Esophagus squamous epithelium (tissue), 5 donors: Measurements from ENCODE around the gene BRI3BP. TPM values are rescaled to one million over a fixed set of nuclear protein-coding genes. Genes with fewer than 3 reads are reported as not detected.

Source experiments
- DNase-seq: peaks from one replicate; lab custom pipeline; 2025; lab: John Stamatoyannopoulos, UW
- H3K27ac ChIP-seq, 4 donors: fragments of 200-600 bp; sonication (generic); one replicate each; pipeline ENCODE4 v1.5.1; 2016 to 2019; ENCODE audit warnings: mild to moderate bottlenecking in 1 of 4
- H3K27me3 ChIP-seq, 4 donors: fragments of 200-600 bp; sonication (generic); 1 replicate in 3 of 4; 2 replicates in 1 of 4; pipeline versions ENCODE4 v1.5.1 to v1.6.0; 2017 to 2021; ENCODE audit warnings: antibody characterized with exemption in 1 of 4
- H3K36me3 ChIP-seq, 3 donors: fragments of 200-600 bp; sonication (generic); one replicate each; pipeline ENCODE4 v1.5.1; 2016 to 2019
- H3K4me1 ChIP-seq, 3 donors: fragments of 200-600 bp; sonication (generic); one replicate each; pipeline ENCODE4 v1.5.1; 2017 to 2019
- H3K4me3 ChIP-seq, 4 donors: fragments of 200-600 bp; sonication (generic); 1 replicate in 3 of 4; 2 replicates in 1 of 4; pipeline ENCODE4 v1.5.1; 2016 to 2019; ENCODE audit warnings: mild to moderate bottlenecking in 2 of 4, moderate library complexity in 1 of 4
- H3K9me3 ChIP-seq, 3 donors: fragments of 200-600 bp; sonication (generic); one replicate each; pipeline ENCODE4 v1.5.1; 2016 to 2019
- CTCF ChIP-seq, 6 experiments: fragments of 450-650 bp in 4 of 6; fragments of 200-600 bp in 2 of 6; sonication (generic) in 2 of 6; IDR thresholded peaks; one replicate each; pipeline ENCODE4 v1.5.1; 2016 to 2019; ENCODE audit warnings: antibody characterized with exemption in 6 of 6, mild to moderate bottlenecking in 4 of 6, moderate library complexity in 4 of 6
- POLR2A ChIP-seq, 4 donors: fragments of 450-650 bp; IDR thresholded peaks; one replicate each; pipeline ENCODE4 v1.6.1; 2017; ENCODE audit warnings: antibody characterized with exemption in 4 of 4, mild to moderate bottlenecking in 4 of 4, moderate library complexity in 3 of 4
- WGBS, 2 donors: methylation state at CpG; one replicate each; pipeline ENCODE4 v1.1.5; 2018; 5-methylcytosine and 5-hydroxymethylcytosine counted together
- intact Hi-C: fragments of 100-400 bp; cut with DNase I; formaldehyde crosslinking; loops from one replicate; pipeline ENCODE4 v1.15.0; 2022
- total RNA-seq, 4 donors: library from RNA; depleted of rRNA; stranded (reverse); fragments of >200 nt; gene quantifications; one replicate each; pipeline ENCODE4 v1.1.0, GENCODE V29; 2016
- donor health status: DM: yes; HTN: yes; CAD: no.

BRI3BP gene
- total RNA-seq, 4 donors from 2014 or later = 9.7 to 23.4 (median 14.9) TPM

GRCh38 chr12:125017801-125018200 lies 24.4 kb downstream of the BRI3BP start:
- Histone ChIP-seq H3K4me1 (no peaks in the 10 kb centered on the region), H3K27ac (no peak overlapping the region), H3K27me3 (no peaks in the 10 kb centered on the region), H3K9me3 (no peaks in the 10 kb centered on the region), H3K36me3 (peaks cover 0 to 46% (median 12%) of the 10 kb centered on the region in 3 donors), H3K4me3 (no peak overlapping the region)
- intact Hi-C loops = no loop called here
- TF ChIP-seq CTCF (IDR thresholded peaks at IDR 0.05) = no peak
- TF ChIP-seq POLR2A (IDR thresholded peaks at IDR 0.05) = no peak
- 92 to 95% methylated on average over 4 to 8 of the region's 9 CpGs for WGBS, 2 donors
- DNase-seq = no peak

- TF ChIP-seq CTCF (IDR thresholded peaks at IDR 0.05) (no peak), POLR2A (IDR thresholded peaks at IDR 0.05) (no peak)
- Histone ChIP-seq H3K27me3 (no peaks in the 10 kb centered on the region), H3K27ac (no peak overlapping the region), H3K4me3 (no peak overlapping the region), H3K9me3 (no peaks in the 10 kb centered on the region), H3K36me3 (peaks cover 0 to 46% (median 12%) of the 10 kb centered on the region in 3 donors), H3K4me1 (no peaks in the 10 kb centered on the region)
- WGBS, 2 donors = 92 to 94% methylated on average over 11 of the region's 11 CpGs
- DNase-seq = no peak
- intact Hi-C loops = no loop called here
These were observed 24.9 kb downstream of the BRI3BP start for GRCh38 chr12:125018356-125018755.

- no peaks in the 10 kb centered on the region for H3K9me3 ChIP-seq
- no peaks in the 10 kb centered on the region for H3K4me1 ChIP-seq
- H3K36me3 ChIP-seq = peaks cover 0 to 35% (median 0%) of the 10 kb centered on the region in 3 donors
- no peak overlapping the region for H3K4me3 ChIP-seq
- no peak overlapping the region for H3K27ac ChIP-seq
- 89 to 96% methylated on average over 1 to 8 of the region's 9 CpGs for WGBS, 2 donors
- no peaks in the 10 kb centered on the region for H3K27me3 ChIP-seq
- intact Hi-C loops = no loop called here
- TF ChIP-seq POLR2A (IDR thresholded peaks at IDR 0.05) = no peak
- no peak for TF ChIP-seq CTCF (IDR thresholded peaks at IDR 0.05)
- no peak for DNase-seq
These were observed 27.7 kb downstream of the BRI3BP start for GRCh38 chr12:125021096-125021495.

GRCh38 chr12:125021771-125022170 lies 28.3 kb downstream of the BRI3BP start:
- Histone ChIP-seq H3K4me3 (no peak overlapping the region), H3K27ac (no peak overlapping the region), H3K36me3 (peaks cover 0 to 39% (median 0%) of the 10 kb centered on the region in 3 donors), H3K9me3 (no peaks in the 10 kb centered on the region), H3K4me1 (no peaks in the 10 kb centered on the region), H3K27me3 (no peaks in the 10 kb centered on the region)
- intact Hi-C loops = no loop called here
- TF ChIP-seq POLR2A (IDR thresholded peaks at IDR 0.05) (no peak), CTCF (IDR thresholded peaks at IDR 0.05) (no peak)
- 71 to 86% methylated on average over 4 to 5 of the region's 5 CpGs for WGBS, 2 donors
- DNase-seq = no peak

- Histone ChIP-seq H3K9me3 (no peaks in the 10 kb centered on the region), H3K27me3 (no peaks in the 10 kb centered on the region), H3K27ac (no peak overlapping the region), H3K36me3 (peaks cover 0 to 32% (median 0%) of the 10 kb centered on the region in 3 donors), H3K4me3 (no peak overlapping the region), H3K4me1 (no peaks in the 10 kb centered on the region)
- TF ChIP-seq POLR2A (IDR thresholded peaks at IDR 0.05) = no peak
- intact Hi-C loops = no loop called here
- DNase-seq = no peak
- 94 to 100% methylated on average over 2 of the region's 2 CpGs for WGBS, 2 donors
These were observed 29.6 kb downstream of the BRI3BP start for GRCh38 chr12:125023065-125023464.
